HepG2 (cell line): ENCODE results near the gene LYRM9. TPM values are rescaled to one million over a fixed set of nuclear protein-coding genes. Genes with fewer than 3 reads are reported as not detected.

Source experiments
- ATAC-seq: fragments of 200-7000 bp; cut with Tn5 transposase; 3 replicates; pipeline ENCODE4 v1.9.1; 2020; ENCODE audit warnings: mild to moderate bottlenecking, moderate library complexity
- BruUV-seq: library from RNA; stranded (reverse); fragments of 400-500 nt; replicated peaks from 2 replicates; lab custom pipeline; 2021; lab: Mats Ljungman, UMichigan
- CTCF ChIA-PET: fragments of 300-600 bp; formaldehyde crosslinking; extraction: SDS; loops from one replicate; lab custom pipeline; 2021; ENCODE audit warnings: low total read pairs, inconsistent platforms, low intra/inter-chr PET ratio; lab: Yijun Ruan, JAX
- POLR2A ChIA-PET: fragments of 350-600 bp; sonication (Branson Sonifier 250); formaldehyde crosslinking; loops from one replicate; lab custom pipeline; 2020; ENCODE audit warnings: antibody characterized with exemption, inconsistent platforms; lab: Yijun Ruan, JAX
- DNase-seq: peaks from one replicate; pipeline ENCODE4 v3.0.0-alpha.2; 2015; ENCODE audit warnings: low spot score
- FAIRE-seq: peaks from 3 replicates; lab custom pipeline; 2011; peaks lifted over from hg19 to GRCh38; lab: Jason Lieb, UNC
- H2AFZ ChIP-seq: one replicate; pipeline ENCODE4 v1.6.1; 2011; ENCODE audit warnings: low read length, inconsistent platforms
- H3K27ac ChIP-seq: fragments of 300-600 bp; 3 replicates; pipeline ENCODE4 v1.8.0; 2011; ENCODE audit warnings: mixed run types, mild to moderate bottlenecking, mixed read lengths, low read length, inconsistent platforms; ENCODE audit not compliant: insufficient read depth; ENCODE audit errors: extremely low read length
- H3K27me3 ChIP-seq, 2 experiments: fragments of 200-600 bp in 1 of 2; 2 replicates in 1 of 2; 3 replicates in 1 of 2; pipeline versions ENCODE4 v1.6.0 to v1.8.0; 2011; ENCODE audit warnings: low read length in 2 of 2, mild to moderate bottlenecking in 2 of 2, moderate library complexity in 2 of 2, inconsistent platforms in 1 of 2; ENCODE audit not compliant: insufficient read depth in 2 of 2, control insufficient read depth in 1 of 2
- H3K36me3 ChIP-seq, 2 experiments: fragments of 200-600 bp in 1 of 2; replicated peaks in 1 of 2; 2 replicates in 1 of 2; 3 replicates in 1 of 2; pipeline versions ENCODE4 v1.5.1 to v1.8.0; 2011; ENCODE audit warnings: low read length in 2 of 2, inconsistent platforms in 1 of 2; ENCODE audit not compliant: insufficient read depth in 2 of 2, control insufficient read depth in 1 of 2
- H3K4me1 ChIP-seq: 2 replicates; pipeline ENCODE4 v1.5.1; 2012; ENCODE audit warnings: low read length, inconsistent platforms; ENCODE audit not compliant: insufficient read depth
- H3K4me2 ChIP-seq: 2 replicates; pipeline ENCODE4 v1.6.0; 2011; ENCODE audit warnings: low read depth, low read length, inconsistent platforms
- H3K4me3 ChIP-seq, 3 experiments: fragments of 200-600 bp in 1 of 3; sonication (generic), shearing (Covaris generic) in 1 of 3; replicated peaks in 1 of 3; 2 replicates each; pipeline ENCODE4 v1.5.1; 2011 to 2016; ENCODE audit warnings: low read length in 3 of 3, inconsistent platforms in 2 of 3, low read depth in 2 of 3, mild to moderate bottlenecking in 2 of 3, control low read depth in 1 of 3, mixed read lengths in 1 of 3; ENCODE audit not compliant: insufficient read depth in 1 of 3
- H3K79me2 ChIP-seq: one replicate; pipeline ENCODE4 v1.6.1; 2011; ENCODE audit warnings: low read length, inconsistent platforms; ENCODE audit not compliant: insufficient read depth
- H3K9ac ChIP-seq: 2 replicates; pipeline ENCODE4 v1.6.0; 2011; ENCODE audit warnings: mild to moderate bottlenecking, low read depth, low read length, inconsistent platforms; ENCODE audit not compliant: insufficient read depth
- H3K9me3 ChIP-seq: 2 replicates; pipeline ENCODE4 v1.5.1; 2012; ENCODE audit warnings: mild to moderate bottlenecking, low read length
- H4K20me1 ChIP-seq: 2 replicates; pipeline ENCODE4 v1.6.0; 2011; ENCODE audit warnings: inconsistent platforms, mild to moderate bottlenecking, low read length, moderate library complexity; ENCODE audit not compliant: insufficient read depth
- ARID3A ChIP-seq: IDR thresholded peaks from 2 replicates; pipeline ENCODE4 v1.6.1; 2012; ENCODE audit warnings: low read depth, low read length, improper control_type of control experiment
- BORCS8-MEF2B ChIP-seq: sonication (generic); formaldehyde crosslinking; IDR thresholded peaks from 2 replicates; pipeline ENCODE4 v1.8.0; 2022; ENCODE audit warnings: mild to moderate bottlenecking, missing genetic modification reagents
- DMAP1 ChIP-seq: IDR thresholded peaks from 2 replicates; pipeline ENCODE4 v1.6.1; 2016
- GTF3A ChIP-seq: sonication (generic); formaldehyde crosslinking; conservative IDR thresholded peaks from 2 replicates; pipeline ENCODE4 v1.4.0; 2020; ENCODE audit warnings: mild to moderate bottlenecking, missing genetic modification reagents
- HOXA7 ChIP-seq: sonication (generic); formaldehyde crosslinking; IDR thresholded peaks from 2 replicates; pipeline ENCODE4 v1.8.1; 2022; ENCODE audit warnings: mild to moderate bottlenecking, missing genetic modification reagents, moderate library complexity
- KMT2A ChIP-seq: sonication (generic); formaldehyde crosslinking; IDR thresholded peaks from 2 replicates; pipeline ENCODE4 v1.4.0; 2020; ENCODE audit warnings: missing genetic modification reagents
- MED13 ChIP-seq: sonication (generic); formaldehyde crosslinking; IDR thresholded peaks from 2 replicates; pipeline ENCODE4 v1.5.0; 2020; ENCODE audit warnings: missing genetic modification reagents
- NCOA2 ChIP-seq: sonication (generic); formaldehyde crosslinking; IDR thresholded peaks from 2 replicates; pipeline ENCODE4 v1.8.0; 2022; ENCODE audit warnings: inconsistent platforms
- NFYC ChIP-seq: IDR thresholded peaks from 2 replicates; pipeline ENCODE4 v1.6.1; 2016; ENCODE audit warnings: missing genetic modification reagents, missing compliant biosample characterization
- NR2C2 ChIP-seq: sonication (generic); formaldehyde crosslinking; IDR thresholded peaks from 2 replicates; pipeline ENCODE4 v1.4.0; 2020; ENCODE audit warnings: missing genetic modification reagents, mild to moderate bottlenecking, moderate library complexity, borderline replicate concordance
- RFXAP ChIP-seq: sonication (generic); formaldehyde crosslinking; IDR thresholded peaks from 2 replicates; pipeline ENCODE4 v1.4.0; 2020; ENCODE audit warnings: missing genetic modification reagents, borderline replicate concordance
- SRY ChIP-seq: sonication (generic); formaldehyde crosslinking; IDR thresholded peaks from 2 replicates; pipeline ENCODE4 v1.8.0; 2022; ENCODE audit warnings: mild to moderate bottlenecking, missing genetic modification reagents
- TARDBP ChIP-seq: sonication (generic); formaldehyde crosslinking; IDR thresholded peaks from 2 replicates; pipeline ENCODE4 v1.8.0; 2022; ENCODE audit warnings: mild to moderate bottlenecking, missing genetic modification reagents
- ZNF296 ChIP-seq: sonication (generic); formaldehyde crosslinking; conservative IDR thresholded peaks from 2 replicates; pipeline ENCODE4 v1.5.0; 2020; ENCODE audit warnings: mild to moderate bottlenecking, missing genetic modification reagents
- ZNF431 ChIP-seq: sonication (generic); formaldehyde crosslinking; IDR thresholded peaks from 2 replicates; pipeline ENCODE4 v1.9.0; 2022; ENCODE audit warnings: missing genetic modification reagents, low read depth, mild to moderate bottlenecking, borderline replicate concordance
- ZNF567 ChIP-seq: sonication (generic); formaldehyde crosslinking; IDR thresholded peaks from 2 replicates; pipeline ENCODE4 v1.8.1; 2023; ENCODE audit warnings: mild to moderate bottlenecking, missing genetic modification reagents, borderline replicate concordance
- ZNF792 ChIP-seq: IDR thresholded peaks from 2 replicates; pipeline ENCODE4 v1.6.1; 2016
- ZSCAN22 ChIP-seq: sonication (generic); formaldehyde crosslinking; IDR thresholded peaks from 2 replicates; pipeline ENCODE4 v1.4.0; 2020; ENCODE audit warnings: mild to moderate bottlenecking, missing genetic modification reagents
- WGBS: methylation state at CpG from one replicate; pipeline ENCODE4 v1.1.6; 2017; ENCODE audit warnings: low lambda C conversion rate; 5-methylcytosine and 5-hydroxymethylcytosine counted together
- in situ Hi-C: cut with HindIII; loops from 2 replicates; pipeline ENCODE4 v1.10.0; 2017; ENCODE audit warnings: low pct_unique_long_range_greater_than_20kb; ENCODE audit not compliant: extremely low pct_ligation_motif_present
- intact Hi-C: fragments of 100-400 bp; cut with micrococcal nuclease; formaldehyde crosslinking; loops from one replicate; pipeline ENCODE4 v1.10.0; 2022; ENCODE audit not compliant: unreplicated experiment
- polyA plus RNA-seq, 8 experiments: library from polyadenylated mRNA; depleted of rRNA in 3 of 8; stranded (reverse) in 7 of 8; unstranded in 1 of 8; fragments of >200 nt; fragmentation: Illumina TruSeq in 4 of 8; extraction: Trizol in 4 of 8; gene quantifications; 2 replicates each; pipeline versions ENCODE4 v1.2.1 to v1.2.3, GENCODE V29; 2011 to 2016; ENCODE audit warnings: low read depth in 4 of 8, missing spikeins in 1 of 8, mixed read lengths in 1 of 8; ENCODE audit not compliant: insufficient read depth in 1 of 8
- total RNA-seq, 5 experiments: library from RNA; depleted of rRNA; stranded (reverse); fragments of >200 nt; fragmentation: Illumina TruSeq; extraction: Trizol; gene quantifications; 2 replicates each; pipeline ENCODE4 v1.2.3, GENCODE V29; 2016; ENCODE audit warnings: low read depth in 1 of 5
- TF ChIP-seq, protein P1 (sequence below): IDR thresholded peaks from 2 replicates; pipeline ENCODE4 v1.6.1; 2016; ENCODE audit warnings: missing compliant biosample characterization, missing genetic modification reagents, borderline replicate concordance
- TF ChIP-seq, protein P2 (sequence below): sonication (generic); formaldehyde crosslinking; IDR thresholded peaks from 2 replicates; pipeline ENCODE4 v1.5.0; 2020; ENCODE audit warnings: missing genetic modification reagents

The LYRM9 gene
- total and polyA plus RNA-seq, 2 of the 13 experiments (the other 11 are each of a cell fraction or from before 2014, with no cell fraction given): 0.24 to 0.66 TPM

DNA sequence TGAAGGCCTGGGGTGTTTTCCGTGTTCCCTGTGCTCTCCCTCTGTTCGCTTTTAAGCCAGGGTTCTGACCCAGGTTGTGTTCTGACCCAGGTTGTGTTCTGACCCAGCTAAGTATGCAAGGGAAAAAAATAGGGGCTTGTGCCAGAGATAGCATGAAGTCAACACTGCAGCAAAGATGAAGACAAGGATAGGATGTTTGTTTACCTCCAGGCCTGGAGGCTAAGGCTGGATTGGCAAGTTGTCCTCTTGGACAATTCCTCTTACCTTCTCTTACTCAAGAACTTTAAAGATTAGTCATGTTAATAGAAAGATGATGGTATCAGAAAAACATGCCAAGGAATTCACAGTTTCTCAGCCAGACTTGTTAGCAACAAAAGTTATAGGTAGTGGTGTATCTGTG, 19.4 kb downstream of the LYRM9 start (continued):
- TF ChIP-seq, protein P1, sequence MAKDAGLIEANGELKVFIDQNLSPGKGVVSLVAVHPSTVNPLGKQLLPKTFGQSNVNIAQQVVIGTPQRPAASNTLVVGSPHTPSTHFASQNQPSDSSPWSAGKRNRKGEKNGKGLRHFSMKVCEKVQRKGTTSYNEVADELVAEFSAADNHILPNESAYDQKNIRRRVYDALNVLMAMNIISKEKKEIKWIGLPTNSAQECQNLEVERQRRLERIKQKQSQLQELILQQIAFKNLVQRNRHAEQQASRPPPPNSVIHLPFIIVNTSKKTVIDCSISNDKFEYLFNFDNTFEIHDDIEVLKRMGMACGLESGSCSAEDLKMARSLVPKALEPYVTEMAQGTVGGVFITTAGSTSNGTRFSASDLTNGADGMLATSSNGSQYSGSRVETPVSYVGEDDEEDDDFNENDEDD: no peak

GRCh38 chr17:27873211-27873610, 20.0 kb downstream of the LYRM9 start:
- Histone ChIP-seq H3K9ac (no peak overlapping the region), H4K20me1 (no peaks in the 10 kb centered on the region), H3K4me3 (no peak overlapping the region), H3K27me3 (no peaks in the 10 kb centered on the region; a peak in 1 of 5 replicates), H3K9me3 (no peaks in the 10 kb centered on the region), H3K27ac (no peak overlapping the region), H2AFZ (no peak overlapping the region), H3K79me2 (no peaks in the 10 kb centered on the region), H3K4me1 (no peaks in the 10 kb centered on the region), H3K36me3 (no peaks in the 10 kb centered on the region), H3K4me2 (no peak overlapping the region)
- FAIRE-seq (no peak), DNase-seq (no peak), ATAC-seq (no peak)
- in situ Hi-C loops: no loop called here
- no peak for TF ChIP-seq GTF3A (CRISPR knock-in tag)
- TF ChIP-seq ZNF431: no peak
- no peak for TF ChIP-seq NFYC
- TF ChIP-seq ZNF296 (CRISPR knock-in tag): no peak
- no peak for TF ChIP-seq ARID3A
- no peak for TF ChIP-seq ZNF792 (CRISPR knock-in tag)
- TF ChIP-seq MED13 (CRISPR knock-in tag): no peak
- no peak for TF ChIP-seq NR2C2 (CRISPR knock-in tag)
- no peak for TF ChIP-seq KMT2A (CRISPR knock-in tag)
- TF ChIP-seq HOXA7 (CRISPR knock-in tag): no peak
- TF ChIP-seq SRY (CRISPR knock-in tag): no peak
- TF ChIP-seq ZNF567 (CRISPR knock-in tag): no peak
- no peak for TF ChIP-seq RFXAP (CRISPR knock-in tag)
- no peak for TF ChIP-seq ZSCAN22 (CRISPR knock-in tag)
- no peak for TF ChIP-seq BORCS8-MEF2B
- no peak for TF ChIP-seq TARDBP (CRISPR knock-in tag)
- TF ChIP-seq, protein P2, sequence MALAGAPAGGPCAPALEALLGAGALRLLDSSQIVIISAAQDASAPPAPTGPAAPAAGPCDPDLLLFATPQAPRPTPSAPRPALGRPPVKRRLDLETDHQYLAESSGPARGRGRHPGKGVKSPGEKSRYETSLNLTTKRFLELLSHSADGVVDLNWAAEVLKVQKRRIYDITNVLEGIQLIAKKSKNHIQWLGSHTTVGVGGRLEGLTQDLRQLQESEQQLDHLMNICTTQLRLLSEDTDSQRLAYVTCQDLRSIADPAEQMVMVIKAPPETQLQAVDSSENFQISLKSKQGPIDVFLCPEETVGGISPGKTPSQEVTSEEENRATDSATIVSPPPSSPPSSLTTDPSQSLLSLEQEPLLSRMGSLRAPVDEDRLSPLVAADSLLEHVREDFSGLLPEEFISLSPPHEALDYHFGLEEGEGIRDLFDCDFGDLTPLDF: no peak
- TF ChIP-seq NCOA2 (CRISPR knock-in tag): no peak
- no peak for TF ChIP-seq DMAP1 (CRISPR knock-in tag)
- whole genome bisulfite sequencing: 23% methylated on average over 2 of the region's 2 CpGs
- intact Hi-C loops: no loop called here
- no TSS peak for BruUV-seq
- ChIA-PET CTCF (no interaction called here), POLR2A (no interaction called here)
